CD4-positive, CD25-positive, alpha-beta regulatory T cell (primary cell): ENCODE measurements around the gene SYT7. TPM values are rescaled to one million over a fixed set of nuclear protein-coding genes. Genes with fewer than 3 reads are reported as not detected.

ENCODE experiments used
- ATAC-seq, 2 donors: fragments of 150-1000 bp; cut with Tn5 transposase; one replicate each; pipeline ENCODE4 v1.10.0; 2021; ENCODE audit warnings: low read depth in 2 of 2, moderate number of reproducible peaks in 2 of 2, moderate library complexity in 1 of 2
- DNase-seq, 3 donors: peaks; one replicate each; pipeline versions ENCODE4 v3.0.0 to v3.0.0-alpha.2; 2012 to 2022; ENCODE audit warnings: mixed read lengths in 1 of 3
- H3K27ac ChIP-seq: one replicate; pipeline ENCODE4 v1.7.0; 2013; ENCODE audit warnings: mild to moderate bottlenecking, low read length; ENCODE audit not compliant: insufficient read depth, poor library complexity, severe bottlenecking
- H3K27me3 ChIP-seq: one replicate; pipeline ENCODE4 v1.7.0; 2013; ENCODE audit warnings: low read length; ENCODE audit not compliant: control insufficient read depth, insufficient read depth
- H3K36me3 ChIP-seq: one replicate; pipeline ENCODE4 v1.7.0; 2013; ENCODE audit warnings: mild to moderate bottlenecking, low read length, moderate library complexity; ENCODE audit not compliant: control insufficient read depth, insufficient read depth
- H3K4me1 ChIP-seq: 2 replicates; pipeline ENCODE4 v1.7.0; 2013; ENCODE audit warnings: mild to moderate bottlenecking, low read length; ENCODE audit not compliant: insufficient read depth, control insufficient read depth, poor library complexity, severe bottlenecking
- H3K4me3 ChIP-seq: one replicate; pipeline ENCODE4 v1.7.0; 2013; ENCODE audit warnings: low read depth, mild to moderate bottlenecking, low read length, moderate library complexity
- H3K9me3 ChIP-seq, 2 experiments: 1 replicate in 1 of 2; 2 replicates in 1 of 2; pipeline ENCODE4 v1.7.0; 2013; ENCODE audit warnings: low read length in 2 of 2, mild to moderate bottlenecking in 1 of 2, moderate library complexity in 1 of 2; ENCODE audit not compliant: control insufficient read depth in 2 of 2
- H3K27ac Mint-ChIP-seq, 3 donors: one replicate each; pipeline ENCODE4 v1.8.0; 2020 to 2022; ENCODE audit warnings: mild to moderate bottlenecking in 3 of 3, mixed read lengths in 3 of 3, moderate library complexity in 2 of 3
- H3K27me3 Mint-ChIP-seq: one replicate; pipeline ENCODE4 v1.8.0; 2022; ENCODE audit warnings: mild to moderate bottlenecking, mixed read lengths
- H3K36me3 Mint-ChIP-seq: one replicate; pipeline ENCODE4 v1.8.0; 2020; ENCODE audit warnings: mixed read lengths
- H3K4me1 Mint-ChIP-seq, 4 donors: one replicate each; pipeline ENCODE4 v1.8.0; 2020 to 2022; ENCODE audit warnings: mixed read lengths in 4 of 4, mild to moderate bottlenecking in 1 of 4
- H3K4me3 Mint-ChIP-seq, 4 donors: one replicate each; pipeline ENCODE4 v1.8.0; 2020 to 2022; ENCODE audit warnings: mild to moderate bottlenecking in 4 of 4, mixed read lengths in 4 of 4, moderate library complexity in 3 of 4
- H3K9me3 Mint-ChIP-seq, 7 donors: one replicate each; pipeline ENCODE4 v1.8.0; 2020 to 2022; ENCODE audit warnings: mixed read lengths in 7 of 7, mild to moderate bottlenecking in 3 of 7, moderate library complexity in 2 of 7
- polyA plus RNA-seq, 4 donors: library from polyadenylated mRNA; unstranded; fragments of 300-500 nt; fragmentation: Illumina TruSeq; gene quantifications; one replicate each; pipeline ENCODE4 v1.2.3, GENCODE V29; 2021
- total RNA-seq: library from RNA; stranded (reverse); gene quantifications from one replicate; pipeline ENCODE4 v1.2.3, GENCODE V29; 2022

The SYT7 gene
- total and polyA plus RNA-seq, 5 donors from 2014 or later: 0.20 TPM; not detected in 4

GRCh38 chr11:61594907-61595257 lies 14.0 kb upstream of the SYT7 start:
- H3K4me3 ChIP-seq: no peak overlapping the region
- Mint-ChIP-seq H3K4me3 (no peak overlapping the region), H3K4me1 (no peaks in the 10 kb centered on the region), H3K27ac (no peak overlapping the region), H3K27me3 (peaks cover 8% of the 10 kb centered on the region), H3K36me3 (no peaks in the 10 kb centered on the region), H3K9me3 (peaks cover 0 to 1% (median 0%) of the 10 kb centered on the region in 7 donors)
- DNase-seq (no peak), ATAC-seq (no peak)
- H3K9me3 ChIP-seq: no peaks in the 10 kb centered on the region
- no peak overlapping the region for H3K27ac ChIP-seq
- H3K27me3 ChIP-seq: no peaks in the 10 kb centered on the region
- H3K4me1 ChIP-seq: no peaks in the 10 kb centered on the region
- H3K36me3 ChIP-seq: no peaks in the 10 kb centered on the region

- peaks cover 6% of the 10 kb centered on the region for H3K4me1 ChIP-seq
- no peaks in the 10 kb centered on the region for H3K36me3 ChIP-seq
- Mint-ChIP-seq H3K9me3 (peaks cover 0 to 2% (median 0%) of the 10 kb centered on the region in 7 donors), H3K36me3 (no peaks in the 10 kb centered on the region), H3K27me3 (peaks cover 23% of the 10 kb centered on the region), H3K27ac (no peak overlapping the region), H3K4me1 (peaks cover 0 to 12% (median 5%) of the 10 kb centered on the region in 4 donors), H3K4me3 (no peak overlapping the region)
- DNase-seq (no peak), ATAC-seq (no peak)
- H3K4me3 ChIP-seq: no peak overlapping the region
- no peaks in the 10 kb centered on the region for H3K9me3 ChIP-seq
- no peak overlapping the region for H3K27ac ChIP-seq
- peaks cover 3% of the 10 kb centered on the region for H3K27me3 ChIP-seq
These were observed 12.3 kb upstream of the SYT7 start for GRCh38 chr11:61593151-61593550.

GRCh38 chr11:61592176-61592575 lies 11.3 kb upstream of the SYT7 start:
- Mint-ChIP-seq H3K27ac (no peak overlapping the region), H3K36me3 (no peaks in the 10 kb centered on the region), H3K9me3 (peaks cover 0 to 2% (median 0%) of the 10 kb centered on the region in 7 donors), H3K4me3 (no peak overlapping the region), H3K27me3 (peaks cover 28% of the 10 kb centered on the region), H3K4me1 (peaks cover 0 to 12% (median 7%) of the 10 kb centered on the region in 4 donors)
- Histone ChIP-seq H3K27me3 (peaks cover 3% of the 10 kb centered on the region), H3K9me3 (no peaks in the 10 kb centered on the region), H3K4me3 (no peak overlapping the region), H3K27ac (no peak overlapping the region), H3K36me3 (no peaks in the 10 kb centered on the region), H3K4me1 (peaks cover 12% of the 10 kb centered on the region)
- DNase-seq (no peak), ATAC-seq (no peak)

- DNase-seq (no peak), ATAC-seq (no peak)
- H3K36me3 Mint-ChIP-seq: no peaks in the 10 kb centered on the region
- H3K36me3 ChIP-seq: no peaks in the 10 kb centered on the region
- peak overlapping the region in 2 of 4 donors; percentile 23 to 28 for H3K4me3 Mint-ChIP-seq
- H3K4me3 ChIP-seq: no peak overlapping the region
- H3K4me1 Mint-ChIP-seq: peaks cover 0 to 12% (median 7%) of the 10 kb centered on the region in 4 donors
- no peak overlapping the region for H3K27ac ChIP-seq
- peaks cover 44% of the 10 kb centered on the region for H3K27me3 Mint-ChIP-seq
- H3K9me3 ChIP-seq: no peaks in the 10 kb centered on the region
- H3K9me3 Mint-ChIP-seq: peaks cover 0 to 2% (median 0%) of the 10 kb centered on the region in 7 donors
- peaks cover 12% of the 10 kb centered on the region for H3K4me1 ChIP-seq
- peaks cover 3% of the 10 kb centered on the region for H3K27me3 ChIP-seq
- H3K27ac Mint-ChIP-seq: no peak overlapping the region
These were observed 9.1 kb upstream of the SYT7 start for GRCh38 chr11:61589961-61590360.

GRCh38 chr11:61588728-61589191 lies 7.9 kb upstream of the SYT7 start:
- no peaks in the 10 kb centered on the region for H3K36me3 ChIP-seq
- no peak for DNase-seq

GRCh38 chr11:61587951-61588727 lies 7.3 kb upstream of the SYT7 start:
- H3K4me1 Mint-ChIP-seq: peaks cover 0 to 12% (median 7%) of the 10 kb centered on the region in 4 donors
- H3K36me3 Mint-ChIP-seq: no peaks in the 10 kb centered on the region
- no peak overlapping the region for H3K27ac Mint-ChIP-seq
- peaks cover 12% of the 10 kb centered on the region for H3K4me1 ChIP-seq
- H3K4me3 ChIP-seq: no peak overlapping the region
- peaks cover 0 to 3% (median 0%) of the 10 kb centered on the region in 7 donors for H3K9me3 Mint-ChIP-seq
- no peak overlapping the region for H3K27ac ChIP-seq
- no peaks in the 10 kb centered on the region for H3K9me3 ChIP-seq
- peaks cover 3% of the 10 kb centered on the region for H3K27me3 ChIP-seq
- peaks cover 57% of the 10 kb centered on the region for H3K27me3 Mint-ChIP-seq
- ATAC-seq (peak; percentile 29 to 46), DNase-seq (peak; percentile 19 to 56 (median 45))
- peak overlapping the region; percentile 52 to 83 (median 75) for H3K4me3 Mint-ChIP-seq
- no peaks in the 10 kb centered on the region for H3K36me3 ChIP-seq

More at GRCh38 chr11:61588728-61589191, 7.9 kb upstream of the SYT7 start:
- no peaks in the 10 kb centered on the region for H3K9me3 ChIP-seq
- peaks cover 51% of the 10 kb centered on the region for H3K27me3 Mint-ChIP-seq
- ATAC-seq: no peak
- H3K4me1 ChIP-seq: peaks cover 12% of the 10 kb centered on the region
- peaks cover 0 to 12% (median 7%) of the 10 kb centered on the region in 4 donors for H3K4me1 Mint-ChIP-seq
- peaks cover 0 to 3% (median 0%) of the 10 kb centered on the region in 7 donors for H3K9me3 Mint-ChIP-seq
- H3K27ac Mint-ChIP-seq: peak overlapping the region in 1 of 3 donors; percentile 46
- no peaks in the 10 kb centered on the region for H3K36me3 Mint-ChIP-seq
- peaks cover 3% of the 10 kb centered on the region for H3K27me3 ChIP-seq
- no peak overlapping the region for H3K27ac ChIP-seq
- peak overlapping the region in 3 of 4 donors; percentile 4 to 83 (median 79) for H3K4me3 Mint-ChIP-seq
- H3K4me3 ChIP-seq: no peak overlapping the region

- H3K4me1 ChIP-seq: peaks cover 12% of the 10 kb centered on the region
- Mint-ChIP-seq H3K27ac (no peak overlapping the region), H3K27me3 (peaks cover 58% of the 10 kb centered on the region), H3K9me3 (peaks cover 0 to 3% (median 0%) of the 10 kb centered on the region in 7 donors), H3K4me3 (peak overlapping the region in 3 of 4 donors; percentile 52 to 83 (median 76)), H3K4me1 (peaks cover 0 to 12% (median 7%) of the 10 kb centered on the region in 4 donors), H3K36me3 (no peaks in the 10 kb centered on the region)
- H3K4me3 ChIP-seq: no peak overlapping the region
- no peaks in the 10 kb centered on the region for H3K36me3 ChIP-seq
- H3K27me3 ChIP-seq: peaks cover 5% of the 10 kb centered on the region
- H3K9me3 ChIP-seq: no peaks in the 10 kb centered on the region
- ATAC-seq (peak; percentile 13 to 42), DNase-seq (peak in 2 of 3 donors; percentile 13 to 32)
- no peak overlapping the region for H3K27ac ChIP-seq
These were observed 6.7 kb upstream of the SYT7 start for GRCh38 chr11:61587541-61587941.
